ENCODE data around the gene ARID5B. TPM values are rescaled to one million over a fixed set of nuclear protein-coding genes. Genes with fewer than 3 reads are reported as not detected.

Gene ARID5B
- total RNA-seq, 1 donor from 2014 or later: 22.8 TPM

GRCh38 chr10:62113680-62114079 is 212.2 kb downstream of the ARID5B start:
- DNase-seq (ENCODE audit: low read depth): no peak
- H3K4me3 ChIP-seq (ENCODE audit: low read depth, low read length): no peak overlapping the region
- no peak for TF ChIP-seq CTCF (conservative IDR thresholded peaks at IDR 0.05; ENCODE audit: low read depth, low read length)

- no peak for DNase-seq (ENCODE audit: low read depth)
- no peak for TF ChIP-seq CTCF (conservative IDR thresholded peaks at IDR 0.05; ENCODE audit: low read depth, low read length)
- H3K4me3 ChIP-seq (ENCODE audit: low read depth, low read length): no peak overlapping the region
Measured at GRCh38 chr10:62115321-62115720, 213.8 kb downstream of the ARID5B start.

GRCh38 chr10:62115842-62116241 is 214.3 kb downstream of the ARID5B start:
- no peak overlapping the region for H3K4me3 ChIP-seq (ENCODE audit: low read depth, low read length)
- no peak for TF ChIP-seq CTCF (conservative IDR thresholded peaks at IDR 0.05; ENCODE audit: low read depth, low read length)
- DNase-seq (ENCODE audit: low read depth): no peak

- no peak for TF ChIP-seq CTCF (conservative IDR thresholded peaks at IDR 0.05; ENCODE audit: low read depth, low read length)
- no peak overlapping the region for H3K4me3 ChIP-seq (ENCODE audit: low read depth, low read length)
- no peak for DNase-seq (ENCODE audit: low read depth)
Measured at GRCh38 chr10:62116896-62117295, 215.4 kb downstream of the ARID5B start.

GRCh38 chr10:62121187-62121530 is 219.7 kb downstream of the ARID5B start:
- TF ChIP-seq CTCF (conservative IDR thresholded peaks at IDR 0.05; ENCODE audit: low read depth, low read length): no peak
- DNase-seq (ENCODE audit: low read depth): no peak
- H3K4me3 ChIP-seq (ENCODE audit: low read depth, low read length): no peak overlapping the region

- DNase-seq (ENCODE audit: low read depth): no peak
- no peak for TF ChIP-seq CTCF (conservative IDR thresholded peaks at IDR 0.05; ENCODE audit: low read depth, low read length)
- H3K4me3 ChIP-seq (ENCODE audit: low read depth, low read length): no peak overlapping the region
Measured at GRCh38 chr10:62127975-62128374, 226.5 kb downstream of the ARID5B start.

GRCh38 chr10:62130948-62131347 is 229.4 kb downstream of the ARID5B start:
- DNase-seq (ENCODE audit: low read depth): no peak
- no peak overlapping the region for H3K4me3 ChIP-seq (ENCODE audit: low read depth, low read length)
- no peak for TF ChIP-seq CTCF (conservative IDR thresholded peaks at IDR 0.05; ENCODE audit: low read depth, low read length)
